Smooth muscle cell (in vitro differentiated cells): Measurements from ENCODE around the gene WNK1. TPM values are rescaled to one million over a fixed set of nuclear protein-coding genes. Genes with fewer than 3 reads are reported as not detected.

Source experiments
- DNase-seq: peaks from one replicate; lab custom pipeline; 2025; ENCODE audit not compliant: unreplicated experiment; lab: John Stamatoyannopoulos, UW
- H2AFZ ChIP-seq: fragments of 200-600 bp; sonication (generic); 2 replicates; pipeline ENCODE4 v1.6.0; 2016; ENCODE audit warnings: antibody characterized with exemption, low read depth, mild to moderate bottlenecking
- H3F3A ChIP-seq: fragments of 200-600 bp; sonication (generic); 2 replicates; pipeline ENCODE4 v1.6.0; 2017; ENCODE audit warnings: antibody characterized with exemption, low read depth
- H3K27ac ChIP-seq: fragments of 200-600 bp; sonication (generic); 2 replicates; pipeline ENCODE4 v1.5.1; 2016; ENCODE audit warnings: low read depth, mild to moderate bottlenecking
- H3K27me3 ChIP-seq: fragments of 200-600 bp; sonication (generic); 2 replicates; pipeline ENCODE4 v1.6.1; 2016; ENCODE audit warnings: low read depth, mild to moderate bottlenecking
- H3K36me3 ChIP-seq: fragments of 200-600 bp; sonication (generic); 2 replicates; pipeline ENCODE4 v1.5.1; 2016; ENCODE audit warnings: low read depth
- H3K4me1 ChIP-seq: fragments of 200-600 bp; sonication (generic); 2 replicates; pipeline ENCODE4 v1.5.1; 2016; ENCODE audit warnings: low read depth
- H3K4me2 ChIP-seq: fragments of 200-600 bp; sonication (generic); 2 replicates; pipeline ENCODE4 v1.6.0; 2016; ENCODE audit warnings: mild to moderate bottlenecking
- H3K4me3 ChIP-seq: fragments of 200-600 bp; sonication (generic); 2 replicates; pipeline ENCODE4 v1.5.1; 2016; ENCODE audit warnings: mild to moderate bottlenecking
- H3K79me2 ChIP-seq: fragments of 200-600 bp; sonication (generic); 2 replicates; pipeline ENCODE4 v1.6.0; 2016; ENCODE audit warnings: low read depth, mild to moderate bottlenecking
- H3K9ac ChIP-seq: fragments of 200-600 bp; sonication (generic); 2 replicates; pipeline ENCODE4 v1.6.0; 2016; ENCODE audit warnings: low read depth
- H3K9me3 ChIP-seq: fragments of 200-600 bp; sonication (generic); replicated peaks from 2 replicates; pipeline ENCODE4 v1.5.1; 2016; ENCODE audit warnings: low read depth
- H4K20me1 ChIP-seq: fragments of 200-600 bp; sonication (generic); 2 replicates; pipeline ENCODE4 v1.6.0; 2016; ENCODE audit warnings: low read depth
- CTCF ChIP-seq: fragments of 200-600 bp; sonication (generic); IDR thresholded peaks from 2 replicates; pipeline ENCODE4 v1.5.1; 2017; ENCODE audit warnings: borderline replicate concordance, mild to moderate bottlenecking, antibody characterized with exemption; ENCODE audit not compliant: insufficient read depth, poor library complexity, severe bottlenecking
- WGBS: methylation state at CpG from one replicate; pipeline ENCODE4 v1.1.7; 2016; ENCODE audit warnings: low lambda C conversion rate; 5-methylcytosine and 5-hydroxymethylcytosine counted together
- polyA plus RNA-seq: library from polyadenylated mRNA; unstranded; fragments of >200 nt; fragmentation: Nextera tagmentation; extraction: Ambion mirVana; gene quantifications from 2 replicates; pipeline ENCODE4 v1.2.1, GENCODE V29; 2016
- total RNA-seq: library from RNA; depleted of rRNA; stranded (reverse); fragments of >200 nt; gene quantifications from 2 replicates; pipeline ENCODE4 v1.2.3, GENCODE V29; 2014

Gene WNK1
- total and polyA plus RNA-seq, 2 experiments from 2014 or later: 42.2 to 104 TPM

DNA sequence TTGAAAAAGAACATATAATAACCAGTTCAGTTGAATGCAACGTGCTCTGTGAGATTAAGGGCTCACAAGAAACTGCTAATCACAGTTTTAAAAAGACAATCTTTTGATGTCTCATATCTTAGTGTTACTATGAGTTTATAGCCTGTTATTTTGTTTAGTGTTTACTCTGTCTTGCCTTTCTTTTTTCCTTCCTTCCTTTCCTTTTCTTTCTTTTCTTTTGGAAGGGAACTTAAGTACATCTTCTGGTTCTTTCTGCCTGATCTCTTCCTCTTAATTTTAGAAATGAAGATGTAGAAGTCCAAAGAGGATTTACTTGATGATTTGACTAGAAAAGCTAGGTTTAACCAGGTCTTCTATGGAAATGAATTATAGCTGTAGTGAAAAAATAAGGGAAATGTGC is 38.2 kb downstream of the WNK1 start:
- WGBS: 0% methylated on average over 1 of the region's 1 CpG

DNA sequence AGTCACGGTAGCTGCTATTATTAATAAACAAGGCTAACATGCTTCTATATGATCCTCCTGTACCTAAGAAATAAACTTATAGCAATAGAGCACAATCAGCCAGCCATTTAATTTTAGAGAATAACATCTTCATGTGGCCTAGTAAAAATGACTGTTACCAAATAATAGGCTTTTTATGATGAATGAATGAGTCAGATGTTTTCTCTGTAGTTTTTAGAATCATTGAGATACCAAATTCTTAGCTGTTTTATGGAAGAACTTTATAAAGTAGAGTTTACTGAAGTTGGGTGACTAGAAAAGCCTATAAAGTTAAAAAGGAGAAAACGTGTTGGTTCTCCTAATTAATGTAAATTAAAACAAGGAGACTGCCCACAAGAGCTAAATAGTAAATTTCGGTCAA is 40.7 kb downstream of the WNK1 start:
- Histone ChIP-seq H3F3A (peaks cover 28% of the 10 kb centered on the region), H3K36me3 (no peaks in the 10 kb centered on the region), H3K79me2 (peaks cover 100% of the 10 kb centered on the region), H3K9ac (no peak overlapping the region), H3K4me3 (no peak overlapping the region), H3K27me3 (no peaks in the 10 kb centered on the region), H3K4me2 (peak overlapping the region; percentile 4), H3K9me3 (no peaks in the 10 kb centered on the region), H3K4me1 (peaks cover 20% of the 10 kb centered on the region), H4K20me1 (peaks cover 98% of the 10 kb centered on the region), H3K27ac (no peak overlapping the region), H2AFZ (no peak overlapping the region)
- 86% methylated on average over 3 of the region's 3 CpGs for WGBS
- DNase-seq: no peak
- no peak for TF ChIP-seq CTCF

More for the DNA sequence above, 38.2 kb downstream of the WNK1 start:
- Histone ChIP-seq H3K9me3 (no peaks in the 10 kb centered on the region), H3K27me3 (no peaks in the 10 kb centered on the region), H3K79me2 (peaks cover 100% of the 10 kb centered on the region), H3K9ac (peak overlapping the region; percentile 44), H2AFZ (no peak overlapping the region), H4K20me1 (peaks cover 97% of the 10 kb centered on the region), H3K4me1 (peaks cover 23% of the 10 kb centered on the region), H3K36me3 (no peaks in the 10 kb centered on the region), H3K4me2 (peak overlapping the region; percentile 47), H3K4me3 (no peak overlapping the region), H3F3A (peaks cover 28% of the 10 kb centered on the region), H3K27ac (peak overlapping the region; percentile 73)
- no peak for DNase-seq
- no peak for TF ChIP-seq CTCF

DNA sequence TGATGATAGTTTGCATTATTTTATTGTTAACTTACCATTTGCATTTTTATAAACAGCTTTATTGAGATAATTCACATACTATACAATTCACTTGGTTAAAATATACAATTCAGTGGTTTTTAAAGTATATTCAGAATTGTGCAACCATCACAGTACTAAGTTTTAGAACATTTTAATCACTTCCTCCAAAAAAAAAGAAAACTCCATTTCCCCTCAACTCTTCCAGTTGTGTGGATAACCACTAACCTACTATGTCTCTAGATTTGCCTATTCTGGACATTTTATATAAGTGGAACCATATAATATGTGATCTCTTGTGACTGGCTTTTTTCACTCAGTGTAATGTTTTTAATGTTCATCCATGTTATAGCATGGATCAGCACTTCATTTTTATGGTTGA is 41.3 kb downstream of the WNK1 start:
- H4K20me1 ChIP-seq: peaks cover 98% of the 10 kb centered on the region
- peaks cover 100% of the 10 kb centered on the region for H3K79me2 ChIP-seq
- H3K9me3 ChIP-seq: no peaks in the 10 kb centered on the region
- H2AFZ ChIP-seq: no peak overlapping the region
- peaks cover 28% of the 10 kb centered on the region for H3F3A ChIP-seq
- H3K27me3 ChIP-seq: no peaks in the 10 kb centered on the region
- no peaks in the 10 kb centered on the region for H3K36me3 ChIP-seq
- no peak for DNase-seq
- H3K4me3 ChIP-seq: no peak overlapping the region
- H3K9ac ChIP-seq: no peak overlapping the region
- no peak overlapping the region for H3K27ac ChIP-seq
- H3K4me2 ChIP-seq: no peak overlapping the region
- no peak for TF ChIP-seq CTCF
- H3K4me1 ChIP-seq: peaks cover 20% of the 10 kb centered on the region

DNA sequence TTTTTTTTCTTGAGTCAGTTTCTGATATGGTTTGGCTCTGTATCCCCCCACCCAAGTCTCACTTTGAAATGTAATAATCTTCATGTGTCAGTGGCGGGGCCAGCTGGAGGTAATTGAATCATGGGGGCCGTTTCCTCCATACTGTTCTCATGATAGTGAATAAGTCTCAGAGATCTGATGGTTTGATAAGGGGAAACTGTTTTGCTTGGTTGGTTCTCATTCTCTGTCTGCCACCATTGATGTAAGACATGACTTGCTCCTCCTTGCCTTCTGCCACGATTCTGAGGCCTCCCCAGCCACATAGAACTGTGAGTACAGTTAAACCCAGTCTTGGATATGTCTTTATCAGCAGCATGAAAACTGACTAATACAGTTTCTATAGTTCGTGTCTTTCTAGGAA is 42.9 kb downstream of the WNK1 start:
- peaks cover 98% of the 10 kb centered on the region for H4K20me1 ChIP-seq
- no peak overlapping the region for H3K27ac ChIP-seq
- H3K36me3 ChIP-seq: no peaks in the 10 kb centered on the region
- WGBS: 60% methylated on average over 4 of the region's 4 CpGs
- H3F3A ChIP-seq: peaks cover 17% of the 10 kb centered on the region
- DNase-seq: no peak
- no peaks in the 10 kb centered on the region for H3K9me3 ChIP-seq
- H3K4me3 ChIP-seq: no peak overlapping the region
- TF ChIP-seq CTCF: no peak
- H3K4me1 ChIP-seq: peaks cover 12% of the 10 kb centered on the region
- no peaks in the 10 kb centered on the region for H3K27me3 ChIP-seq
- no peak overlapping the region for H2AFZ ChIP-seq
- H3K9ac ChIP-seq: no peak overlapping the region
- H3K79me2 ChIP-seq: peaks cover 100% of the 10 kb centered on the region
- no peak overlapping the region for H3K4me2 ChIP-seq
